ENCODE measurements around the gene KLHDC2.
"Not testable (repeated sequence)": the region's sequence is repeated elsewhere in the genome, so short reads cannot be mapped to it uniquely, and the experiment has no call there.

KLHDC2 gene

GRCh38 chr14:49767571-49768300, at the start of gene KLHDC2:
KLHDC2 (plus strand) TSS chr14:49768153; CDS start chr14:49768469, 316 bp downstream.
- TF ChIP-seq CTCF (conservative IDR thresholded peaks at IDR 0.05; ENCODE audit: low read depth, low read length) = no peak
- H3K4me3 ChIP-seq (ENCODE audit: low read length) = peak within 1 kb of the TSS; percentile 96

GRCh38 chr14:49720744-49721143, 47.2 kb upstream of the KLHDC2 start:
- no peak for TF ChIP-seq CTCF (conservative IDR thresholded peaks at IDR 0.05; ENCODE audit: low read depth, low read length)
- no peak overlapping the region for H3K4me3 ChIP-seq (ENCODE audit: low read length)
- no peak for DNase-seq (ENCODE audit: low read depth)

More at GRCh38 chr14:49767571-49768300, at the start of gene KLHDC2:
- no peak for DNase-seq (ENCODE audit: low read depth)

GRCh38 chr14:49721733-49722435, 46.1 kb upstream of the KLHDC2 start:
- H3K4me3 ChIP-seq (ENCODE audit: low read length) = not testable (repeated sequence)

GRCh38 chr14:49727171-49727570, 40.8 kb upstream of the KLHDC2 start:
- no peak overlapping the region for H3K4me3 ChIP-seq (ENCODE audit: low read length)
- no peak for TF ChIP-seq CTCF (conservative IDR thresholded peaks at IDR 0.05; ENCODE audit: low read depth, low read length)
- no peak for DNase-seq (ENCODE audit: low read depth)

More at GRCh38 chr14:49721733-49722435, 46.1 kb upstream of the KLHDC2 start:
- not testable (repeated sequence) for DNase-seq (ENCODE audit: low read depth)

- no peak overlapping the region for H3K4me3 ChIP-seq (ENCODE audit: low read length)
- no peak for TF ChIP-seq CTCF (conservative IDR thresholded peaks at IDR 0.05; ENCODE audit: low read depth, low read length)
- DNase-seq (ENCODE audit: low read depth) = no peak
Observed at GRCh38 chr14:49732896-49733295, 35.1 kb upstream of the KLHDC2 start.

- no peak for DNase-seq (ENCODE audit: low read depth)
- no peak for TF ChIP-seq CTCF (conservative IDR thresholded peaks at IDR 0.05; ENCODE audit: low read depth, low read length)
- H3K4me3 ChIP-seq (ENCODE audit: low read length) = no peak overlapping the region
Observed at GRCh38 chr14:49733836-49734235, 34.1 kb upstream of the KLHDC2 start.

- DNase-seq (ENCODE audit: low read depth); H3K4me3 ChIP-seq (ENCODE audit: low read length): not testable (repeated sequence)
Observed at GRCh38 chr14:49735669-49736068, 32.3 kb upstream of the KLHDC2 start.

GRCh38 chr14:49745191-49745590, 22.8 kb upstream of the KLHDC2 start:
- no peak overlapping the region for H3K4me3 ChIP-seq (ENCODE audit: low read length)
- TF ChIP-seq CTCF (conservative IDR thresholded peaks at IDR 0.05; ENCODE audit: low read depth, low read length) = no peak
- no peak for DNase-seq (ENCODE audit: low read depth)

GRCh38 chr14:49746476-49746875, 21.5 kb upstream of the KLHDC2 start:
- H3K4me3 ChIP-seq (ENCODE audit: low read length); DNase-seq (ENCODE audit: low read depth): not testable (repeated sequence)
